NCI-H1436 (cell line): ENCODE data around the gene RAB24.
"Not testable (repeated sequence)": the region's sequence is repeated elsewhere in the genome, so short reads cannot be mapped to it uniquely, and the experiment has no call there.

ENCODE experiments used
- DNase-seq: peaks from one replicate; lab custom pipeline; 2025; lab: John Stamatoyannopoulos, UW

The RAB24 gene

GRCh38 chr5:177311392-177311722 is 7.8 kb upstream of the RAB24 start:
- no peak for DNase-seq

- DNase-seq: no peak
These were observed 7.4 kb upstream of the RAB24 start for GRCh38 chr5:177310757-177311391.

DNA sequence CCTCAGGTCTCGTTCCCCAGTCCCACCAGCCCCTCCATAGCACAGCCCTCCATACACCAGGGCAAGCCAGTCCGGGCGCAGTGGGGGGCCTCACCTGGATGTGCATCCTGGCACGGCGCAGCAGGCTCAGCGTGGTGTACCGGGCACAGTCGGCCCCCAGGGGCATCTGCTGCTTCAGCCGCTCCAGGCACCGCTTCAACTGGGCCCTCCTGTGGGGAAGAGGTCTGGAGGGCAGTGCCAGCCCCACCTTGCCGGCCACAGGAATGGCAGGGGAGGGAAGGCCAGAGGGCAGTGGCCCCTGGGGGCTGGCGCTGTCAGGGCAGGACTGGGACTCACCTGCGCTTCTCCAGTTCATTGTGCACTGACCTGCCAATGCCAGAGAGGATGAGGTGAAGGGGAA is 6.8 kb upstream of the RAB24 start:
- DNase-seq: no peak

DNA sequence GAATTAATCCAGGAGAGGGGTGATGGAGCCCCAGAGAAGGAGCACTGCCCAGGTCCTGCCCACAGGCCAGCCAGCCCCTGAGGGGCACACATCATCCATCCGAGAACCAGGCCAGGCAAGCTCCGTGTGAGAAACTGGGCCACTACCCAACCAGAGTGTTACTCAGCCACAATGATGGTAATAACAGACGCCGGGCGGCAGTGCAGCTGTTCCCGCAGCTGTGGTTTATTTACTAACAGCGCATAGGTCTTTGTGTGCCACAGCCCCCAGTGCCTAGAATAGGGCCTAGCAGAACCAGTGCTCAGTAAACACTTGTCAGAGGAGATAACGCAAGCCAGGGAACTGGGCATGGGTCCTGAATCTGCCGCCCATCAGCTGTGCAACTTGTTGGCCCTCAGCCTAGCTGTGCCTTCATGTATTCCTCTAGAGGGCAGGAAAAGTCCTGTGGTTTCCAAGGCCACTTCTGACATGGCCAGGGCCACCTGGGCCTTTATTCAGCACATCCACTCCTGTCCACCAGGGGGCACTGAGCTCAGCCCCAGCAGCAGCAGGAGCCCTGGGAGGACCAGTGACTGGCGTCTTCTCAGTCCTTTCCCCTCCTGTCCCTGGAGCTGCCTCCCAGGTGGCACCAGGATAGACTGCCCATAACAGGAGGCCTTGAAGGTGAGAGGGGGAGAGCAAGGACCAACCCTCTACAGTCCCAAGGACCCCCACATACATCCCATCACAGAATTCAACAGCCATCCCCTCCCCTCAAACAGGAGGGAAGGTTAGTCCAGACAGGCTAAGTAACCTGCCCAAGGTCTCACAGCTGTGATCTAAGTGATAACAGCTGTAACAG is 6.1 kb upstream of the RAB24 start:
- DNase-seq: peak; percentile 44

GRCh38 chr5:177308740-177309139 is 5.2 kb upstream of the RAB24 start:
- DNase-seq: no peak

DNA sequence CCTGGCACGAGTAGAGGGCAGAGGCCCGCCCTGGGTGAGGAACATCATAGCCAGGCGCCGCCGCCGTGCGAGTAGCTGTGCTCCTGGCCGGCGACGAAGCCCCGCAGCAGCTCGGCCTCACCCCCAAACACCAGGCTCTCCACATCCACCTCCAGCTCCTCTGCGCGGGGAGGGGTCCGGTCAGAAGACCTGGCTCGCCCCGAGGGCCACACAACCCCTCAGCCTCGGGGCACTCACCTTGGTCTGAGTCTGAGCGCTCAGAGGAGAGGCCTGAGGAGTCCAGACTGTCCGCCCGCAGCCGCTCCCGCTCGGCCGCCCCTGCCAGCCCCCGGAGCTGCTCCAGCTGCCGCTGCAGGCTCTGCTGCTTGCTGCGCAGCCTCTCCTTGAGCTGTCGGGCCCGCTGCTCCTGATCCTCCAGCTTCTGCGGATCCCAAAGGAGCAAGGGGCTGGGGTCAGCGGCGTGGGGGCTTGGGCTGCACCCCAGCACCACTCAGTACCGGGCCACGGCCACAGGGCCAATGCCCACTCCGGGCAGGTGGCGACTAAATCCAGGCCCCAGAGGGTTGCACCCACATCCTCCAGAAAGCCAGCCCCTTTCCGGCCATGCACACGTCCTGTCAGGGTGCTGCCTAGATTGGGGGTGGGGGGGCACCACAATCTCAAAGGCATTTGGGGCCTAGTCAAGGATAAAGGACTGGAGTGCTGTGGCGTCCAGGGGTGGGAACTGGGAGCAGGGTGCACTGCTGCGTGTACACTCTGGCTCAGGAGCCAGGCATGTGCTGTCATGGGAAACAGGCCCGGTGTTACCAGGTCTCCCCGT is 4.2 kb upstream of the RAB24 start:
- no peak for DNase-seq

DNA sequence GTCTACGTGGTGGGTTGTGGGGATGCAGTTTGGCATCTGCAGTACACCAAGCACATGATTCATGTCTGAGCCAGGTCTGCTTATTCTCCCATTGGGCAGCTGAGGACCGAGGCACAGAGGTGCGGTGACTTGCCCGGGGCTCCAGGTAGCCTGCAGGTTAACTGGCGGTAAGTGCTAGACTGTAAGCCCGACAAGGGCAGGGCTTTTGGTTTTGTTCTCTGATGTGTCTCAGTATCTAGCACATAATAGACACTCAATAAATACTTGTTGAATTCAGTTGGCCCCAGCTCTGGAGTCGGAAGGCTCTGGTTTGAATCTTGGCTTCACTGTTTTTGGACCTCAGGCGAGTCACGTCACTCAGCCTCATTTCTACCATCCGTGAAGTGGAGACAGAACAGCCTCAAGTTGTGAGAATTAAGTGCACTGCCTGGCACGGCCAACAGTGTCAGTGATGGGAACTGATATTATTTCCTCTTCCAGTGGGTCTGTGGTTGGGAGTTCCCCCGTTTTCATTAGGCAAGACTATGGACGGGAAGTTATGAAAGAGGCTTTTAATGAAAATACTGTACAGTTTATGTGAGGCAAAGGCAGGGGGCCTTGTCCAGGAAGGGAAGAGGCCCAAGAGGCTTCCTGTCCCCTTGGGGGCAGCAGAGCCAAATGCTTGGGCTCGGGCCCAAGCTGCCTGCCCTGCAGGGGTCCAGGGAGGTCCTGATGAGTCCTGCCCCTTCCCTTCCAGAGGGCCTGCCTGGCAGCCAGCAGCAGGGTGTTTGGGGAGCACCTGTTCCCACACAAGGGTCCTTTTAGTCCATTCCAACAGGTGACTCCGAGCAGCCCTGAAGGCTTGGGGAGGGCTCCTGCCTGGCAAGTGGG is 3.4 kb upstream of the RAB24 start:
- DNase-seq: no peak

DNA sequence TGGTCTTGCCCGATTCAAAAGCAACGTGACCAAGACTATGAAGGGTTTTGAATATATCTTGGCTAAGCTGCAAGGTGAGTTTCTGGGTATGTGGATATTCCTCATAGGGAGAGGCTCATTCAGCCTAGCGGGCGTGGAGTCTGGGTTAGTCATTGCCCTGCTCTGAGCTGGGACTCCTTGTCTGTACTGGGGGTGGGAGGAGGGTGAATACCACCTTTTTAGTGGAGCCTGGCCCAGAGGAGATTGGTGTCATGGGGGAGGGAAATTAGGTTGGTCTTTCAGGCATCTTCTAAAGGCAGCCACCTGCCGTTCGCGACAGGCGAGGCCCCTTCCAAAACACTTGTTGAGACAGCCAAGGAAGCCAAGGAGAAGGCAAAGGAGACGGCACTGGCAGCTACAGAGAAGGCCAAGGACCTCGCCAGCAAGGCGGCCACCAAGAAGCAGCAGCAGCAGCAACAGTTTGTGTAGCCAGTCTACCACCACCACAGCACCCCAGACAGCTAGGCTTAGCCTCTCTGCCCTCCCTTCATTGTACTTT is 2.7 kb upstream of the RAB24 start:
- not testable (repeated sequence) for DNase-seq

DNA sequence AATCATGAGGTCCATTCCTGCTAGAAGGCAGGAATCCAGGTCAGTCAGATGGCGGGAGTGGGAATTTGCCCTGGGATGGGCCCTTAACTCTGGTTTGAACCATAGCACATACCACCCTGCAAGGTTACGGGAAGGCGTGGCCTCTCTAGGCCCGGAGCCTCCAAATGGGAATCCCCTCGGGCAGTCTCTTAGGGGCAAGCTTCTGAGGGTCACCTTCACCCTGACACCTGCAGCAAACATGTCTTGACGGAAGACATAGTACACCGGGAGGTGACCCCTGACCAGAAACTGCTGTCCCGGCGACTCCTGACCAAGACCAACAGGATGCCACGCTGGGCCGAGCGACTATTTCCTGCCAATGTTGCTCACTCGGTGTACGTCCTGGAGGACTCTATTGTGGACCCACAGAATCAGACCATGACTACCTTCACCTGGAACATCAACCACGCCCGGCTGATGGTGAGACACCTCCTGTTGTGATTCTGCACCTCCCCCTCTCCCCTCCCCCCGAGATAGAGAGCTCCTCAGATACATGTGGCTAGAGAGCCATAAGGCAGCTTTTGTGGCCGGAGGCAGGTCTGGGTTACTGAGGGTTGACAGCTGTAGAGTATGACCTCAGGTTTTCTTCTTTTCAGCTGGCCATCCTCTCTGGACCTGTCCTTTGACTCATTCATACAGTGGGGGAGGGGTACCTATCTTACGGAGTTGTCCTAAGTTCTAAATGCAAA is 1.0 kb upstream of the RAB24 start:
- no peak for DNase-seq

DNA sequence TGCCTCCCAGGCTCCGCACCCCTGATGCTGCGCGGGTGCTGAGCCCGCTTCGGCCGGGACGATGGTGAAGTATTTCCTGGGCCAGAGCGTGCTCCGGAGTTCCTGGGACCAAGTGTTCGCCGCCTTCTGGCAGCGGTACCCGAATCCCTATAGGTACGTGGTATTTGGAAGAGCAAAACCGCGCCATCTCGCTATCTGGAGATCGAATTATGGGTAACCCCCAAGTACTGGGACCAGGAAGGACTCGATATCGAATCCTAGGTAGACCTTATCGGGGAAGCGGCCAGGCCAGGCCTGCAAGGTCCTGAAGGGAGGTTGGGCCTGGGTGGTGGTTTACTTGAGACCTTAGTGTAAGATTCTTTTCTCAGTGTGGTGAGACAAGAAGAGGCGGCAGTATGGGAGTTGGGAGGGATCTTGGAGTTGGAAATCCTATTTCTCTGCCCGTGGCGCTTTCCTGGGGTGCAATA is 439 bp upstream of the RAB24 start:
- no peak for DNase-seq

DNA sequence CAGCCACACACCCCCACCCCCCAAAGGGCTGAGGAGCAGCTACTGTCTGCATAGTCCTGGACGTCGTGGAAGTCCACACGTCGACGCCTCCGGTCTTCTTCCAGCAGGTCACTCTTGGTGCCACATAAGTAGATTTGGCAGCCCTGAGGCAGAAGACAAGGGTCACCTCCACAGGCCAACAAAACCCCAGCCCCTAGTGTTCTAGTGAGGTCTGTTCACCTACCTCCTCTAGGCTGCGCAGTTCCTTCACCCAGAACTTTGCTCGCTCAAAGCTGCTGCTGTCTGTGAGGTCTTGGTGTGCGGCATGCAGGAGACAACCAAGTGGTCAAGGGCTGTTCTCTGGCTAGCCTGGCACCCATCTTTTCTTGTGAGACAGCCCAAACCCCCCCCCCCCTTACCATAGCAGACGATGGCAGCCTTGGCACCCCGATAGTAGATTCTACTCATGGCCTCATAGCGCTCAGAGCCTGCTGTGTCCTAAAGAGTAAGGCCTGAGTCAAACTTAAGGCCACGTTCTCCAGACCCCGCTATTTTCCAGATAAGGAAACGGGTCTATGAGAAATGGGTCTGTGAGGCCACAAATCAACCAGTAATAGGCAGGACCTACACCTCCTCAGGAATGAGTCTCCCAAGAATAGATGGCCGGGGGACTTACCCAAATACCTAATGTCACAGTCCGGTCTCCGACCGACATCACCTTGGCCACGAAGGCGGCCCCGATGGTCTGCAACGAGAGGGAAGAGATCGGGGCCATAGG is 987 bp downstream of the RAB24 start:
- no peak for DNase-seq

GRCh38 chr5:177301503-177302165 is 1.9 kb downstream of the RAB24 start:
- DNase-seq: no peak

DNA sequence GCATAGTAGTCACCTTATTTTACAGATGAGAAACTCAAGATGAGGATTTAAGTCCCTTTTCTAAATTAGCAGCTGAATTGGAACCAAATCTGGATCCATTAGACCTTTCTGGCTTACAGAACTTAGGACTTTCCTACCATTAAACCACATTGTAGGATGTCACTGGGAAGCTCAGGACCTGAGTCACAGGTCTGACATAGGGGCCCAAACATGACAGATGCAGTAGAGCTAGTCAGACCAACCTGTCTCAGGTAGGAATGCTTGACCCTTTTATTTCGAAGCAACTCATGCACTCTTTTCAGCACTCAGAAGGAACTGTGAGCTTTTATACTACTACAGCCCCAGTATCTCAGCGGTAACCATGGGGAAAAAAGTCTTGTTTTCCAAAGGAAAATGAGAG is 2.6 kb downstream of the RAB24 start:
- DNase-seq: no peak

DNA sequence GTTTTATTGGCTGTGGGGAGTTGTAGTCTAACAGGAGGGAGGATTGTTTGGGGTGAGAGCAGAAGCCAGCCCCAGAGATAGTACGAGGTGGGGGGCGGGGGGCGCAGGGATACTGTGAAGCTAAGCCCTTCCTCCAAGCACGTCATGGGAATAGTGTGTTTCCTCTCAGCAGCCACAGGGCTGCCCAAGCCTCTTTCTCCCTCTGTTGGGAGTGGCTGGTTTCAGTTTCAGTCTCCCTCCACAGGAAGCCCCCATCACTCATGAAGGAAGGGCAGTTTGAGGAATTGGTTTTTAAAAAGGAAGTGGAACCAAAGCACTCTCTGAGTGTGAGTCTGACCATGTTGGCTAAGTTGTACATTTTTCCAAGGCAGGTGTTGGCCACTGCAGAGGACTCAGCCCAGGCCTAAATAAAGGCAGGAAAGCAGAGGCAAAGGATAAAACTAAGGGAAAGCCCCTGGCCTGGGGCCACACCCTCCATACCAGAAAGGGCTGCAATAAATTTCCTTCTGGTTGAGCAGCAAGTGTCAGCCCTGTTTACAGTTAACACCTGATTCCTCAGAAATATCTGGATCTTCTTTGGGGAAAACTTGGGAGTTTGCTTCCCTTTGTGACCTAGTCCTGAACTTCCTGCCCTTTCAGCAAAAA is 3.2 kb downstream of the RAB24 start:
- DNase-seq: no peak

GRCh38 chr5:177299697-177300096 is 3.8 kb downstream of the RAB24 start:
- DNase-seq: no peak

- no peak for DNase-seq
These were observed 5.6 kb downstream of the RAB24 start for GRCh38 chr5:177297922-177298321.

DNA sequence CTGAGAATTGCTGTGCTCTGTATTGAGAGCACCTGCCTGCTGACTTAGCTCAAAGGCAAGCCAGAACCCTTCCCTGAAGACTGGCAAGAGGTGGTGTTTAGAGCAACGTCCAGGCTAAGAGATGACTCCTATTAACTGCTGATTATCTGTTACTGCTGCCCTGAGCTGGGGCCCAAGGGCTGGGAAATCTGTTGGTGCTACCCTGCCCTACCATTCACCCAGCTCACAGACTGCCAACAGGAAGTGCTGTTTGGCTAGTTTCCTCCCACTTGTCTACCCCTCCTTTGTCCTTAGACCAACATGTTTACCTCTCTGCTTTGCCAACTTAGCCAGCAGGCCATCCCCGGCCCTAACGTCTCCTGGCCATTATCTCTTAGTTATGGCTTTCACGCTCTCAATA is 6.9 kb downstream of the RAB24 start:
- DNase-seq: no peak

DNA sequence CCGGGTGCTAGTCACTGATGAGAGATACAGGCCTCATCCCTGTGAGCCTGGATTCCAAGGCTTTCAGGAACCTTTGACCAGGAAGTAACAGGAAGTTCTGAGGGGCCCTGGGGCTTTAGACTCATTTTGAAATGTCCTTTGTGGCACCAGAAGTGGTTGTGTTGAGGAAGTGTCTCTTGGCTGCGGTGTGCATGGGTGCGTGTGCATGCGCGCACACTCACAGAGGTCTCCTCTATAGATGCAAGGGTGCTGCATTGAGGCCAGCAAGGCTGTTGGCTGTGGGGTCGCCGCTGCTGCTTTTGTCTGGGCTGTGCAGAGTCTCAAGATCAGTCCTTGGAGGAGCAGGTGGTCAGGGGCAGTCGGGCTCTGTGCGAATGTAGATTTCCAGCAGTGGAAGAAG is 7.6 kb downstream of the RAB24 start:
- DNase-seq: no peak

- DNase-seq: no peak
These were observed 8.9 kb downstream of the RAB24 start for GRCh38 chr5:177294632-177295031.
